HG03354 (cell line): Measurements from ENCODE around the gene ACSM3.

Source experiments
- ATAC-seq: cut with Tn5 transposase; IDR thresholded peaks from one replicate; pipeline ENCODE4 v1.9.1; 2021; ENCODE audit warnings: mild to moderate bottlenecking; ENCODE audit not compliant: unreplicated experiment, poor library complexity, severe bottlenecking

ACSM3 gene

GRCh38 chr16:20844588-20844987 is 80.8 kb downstream of the ACSM3 start:
- ATAC-seq = no peak

GRCh38 chr16:20846030-20846429 is 82.2 kb downstream of the ACSM3 start:
- ATAC-seq = no peak

- ATAC-seq = no peak
Measured at GRCh38 chr16:20846551-20846950, 82.7 kb downstream of the ACSM3 start.
